GM18508 (cell line): Measurements from ENCODE around the gene PRRX1.

ENCODE experiments used
- ATAC-seq: cut with Tn5 transposase; IDR thresholded peaks from one replicate; pipeline ENCODE4 v1.9.1; 2021; ENCODE audit warnings: moderate number of reproducible peaks; ENCODE audit not compliant: insufficient read depth, unreplicated experiment

Gene PRRX1

GRCh38 chr1:170664093-170664827 is at the start of gene PRRX1:
TSS of gene PRRX1 (plus strand) at chr1:170664131. CDS start at chr1:170664219, 88 bp downstream.
- no peak for ATAC-seq

- ATAC-seq, result no peak
Observed at GRCh38 chr1:170617591-170618330, 46.2 kb upstream of the PRRX1 start.

- no peak for ATAC-seq
Observed at GRCh38 chr1:170618421-170618820, 45.5 kb upstream of the PRRX1 start.

GRCh38 chr1:170619241-170620028 is 44.5 kb upstream of the PRRX1 start:
- no peak for ATAC-seq

GRCh38 chr1:170620164-170620563 is 43.8 kb upstream of the PRRX1 start:
- ATAC-seq, result no peak

GRCh38 chr1:170623171-170623570 is 40.8 kb upstream of the PRRX1 start:
- ATAC-seq, result no peak

GRCh38 chr1:170624146-170624545 is 39.8 kb upstream of the PRRX1 start:
- ATAC-seq, result no peak

GRCh38 chr1:170630977-170631376 is 33.0 kb upstream of the PRRX1 start:
- no peak for ATAC-seq

GRCh38 chr1:170634293-170634692 is 29.6 kb upstream of the PRRX1 start:
- ATAC-seq, result no peak

GRCh38 chr1:170634824-170635410 is 29.0 kb upstream of the PRRX1 start:
- no peak for ATAC-seq

- no peak for ATAC-seq
Observed at GRCh38 chr1:170640581-170640980, 23.4 kb upstream of the PRRX1 start.

- no peak for ATAC-seq
Observed at GRCh38 chr1:170657275-170657853, 6.6 kb upstream of the PRRX1 start.

GRCh38 chr1:170659399-170660035 is 4.4 kb upstream of the PRRX1 start:
- ATAC-seq, result no peak

GRCh38 chr1:170660281-170660713 is 3.6 kb upstream of the PRRX1 start:
- no peak for ATAC-seq

GRCh38 chr1:170660871-170661645 is 2.9 kb upstream of the PRRX1 start:
- no peak for ATAC-seq

GRCh38 chr1:170661646-170662411 is 2.1 kb upstream of the PRRX1 start:
- ATAC-seq, result no peak

GRCh38 chr1:170662561-170663403 is 1.1 kb upstream of the PRRX1 start:
- ATAC-seq, result no peak
